ENCODE results near the gene RNF10. TPM values are rescaled to one million over a fixed set of nuclear protein-coding genes. Genes with fewer than 3 reads are reported as not detected.

Gene RNF10
- polyA plus RNA-seq, 1 donor from 2014 or later = 139 TPM

DNA sequence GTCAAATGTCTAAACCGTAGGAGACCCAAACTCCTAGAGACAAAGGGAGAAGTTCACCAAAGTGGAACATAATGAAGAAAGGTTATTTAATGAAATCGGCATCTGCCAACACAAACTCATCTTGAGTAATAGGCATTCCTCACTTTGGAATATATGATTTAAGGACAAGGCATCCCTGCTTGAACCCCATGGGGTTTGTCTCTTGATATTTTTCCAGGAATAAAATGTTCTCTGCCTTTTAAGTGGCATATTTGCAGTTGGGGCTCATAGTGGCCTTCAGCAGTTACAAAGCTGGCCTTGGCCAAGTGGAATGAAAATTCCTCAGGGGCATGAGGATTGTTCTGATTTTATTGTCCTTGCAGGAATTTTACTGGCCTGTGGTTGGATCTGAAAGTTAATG lies 40.0 kb downstream of the RNF10 start:
- no peak overlapping the region for H3K4me2 ChIP-seq (ENCODE audit: low read length)
- H3K9me3 ChIP-seq (ENCODE audit: low read length) = no peaks in the 10 kb centered on the region
- H3K27ac ChIP-seq (ENCODE audit: low read length) = no peak overlapping the region
- no peaks in the 10 kb centered on the region for H4K20me1 ChIP-seq (ENCODE audit: insufficient read depth)
- H3K9me2 ChIP-seq (ENCODE audit: insufficient read depth, low read length) = no peaks in the 10 kb centered on the region
- no peak overlapping the region for H2AFZ ChIP-seq (ENCODE audit: low read depth, low read length)
- H3K9ac ChIP-seq (ENCODE audit: low read length) = no peak overlapping the region
- no peak overlapping the region for H3K4me3 ChIP-seq (ENCODE audit: low read length)
- TF ChIP-seq MXI1 (conservative IDR thresholded peaks at IDR 0.05; ENCODE audit: poor library complexity, severe bottlenecking) (no peak), REST (IDR thresholded peaks at IDR 0.05; ENCODE audit: borderline replicate concordance) (no peak), EP300 (conservative IDR thresholded peaks at IDR 0.05; ENCODE audit: poor library complexity, severe bottlenecking) (no peak), POLR2AphosphoS5 (IDR thresholded peaks at IDR 0.05) (no peak), EZH2 (IDR thresholded peaks at IDR 0.05; ENCODE audit: borderline replicate concordance, insufficient read depth, low read length, poor library complexity, severe bottlenecking) (no peak), TAF1 (IDR thresholded peaks at IDR 0.05; ENCODE audit: low read depth) (no peak), RAD21 (conservative IDR thresholded peaks at IDR 0.05) (no peak)
- TF ChIP-seq, protein P1, sequence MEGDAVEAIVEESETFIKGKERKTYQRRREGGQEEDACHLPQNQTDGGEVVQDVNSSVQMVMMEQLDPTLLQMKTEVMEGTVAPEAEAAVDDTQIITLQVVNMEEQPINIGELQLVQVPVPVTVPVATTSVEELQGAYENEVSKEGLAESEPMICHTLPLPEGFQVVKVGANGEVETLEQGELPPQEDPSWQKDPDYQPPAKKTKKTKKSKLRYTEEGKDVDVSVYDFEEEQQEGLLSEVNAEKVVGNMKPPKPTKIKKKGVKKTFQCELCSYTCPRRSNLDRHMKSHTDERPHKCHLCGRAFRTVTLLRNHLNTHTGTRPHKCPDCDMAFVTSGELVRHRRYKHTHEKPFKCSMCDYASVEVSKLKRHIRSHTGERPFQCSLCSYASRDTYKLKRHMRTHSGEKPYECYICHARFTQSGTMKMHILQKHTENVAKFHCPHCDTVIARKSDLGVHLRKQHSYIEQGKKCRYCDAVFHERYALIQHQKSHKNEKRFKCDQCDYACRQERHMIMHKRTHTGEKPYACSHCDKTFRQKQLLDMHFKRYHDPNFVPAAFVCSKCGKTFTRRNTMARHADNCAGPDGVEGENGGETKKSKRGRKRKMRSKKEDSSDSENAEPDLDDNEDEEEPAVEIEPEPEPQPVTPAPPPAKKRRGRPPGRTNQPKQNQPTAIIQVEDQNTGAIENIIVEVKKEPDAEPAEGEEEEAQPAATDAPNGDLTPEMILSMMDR (IDR thresholded peaks at IDR 0.05; ENCODE audit: poor library complexity, severe bottlenecking) = no peak
- H3K79me2 ChIP-seq (replicated peaks; ENCODE audit: insufficient read depth, low read length) = no peaks in the 10 kb centered on the region
- H3F3A ChIP-seq (ENCODE audit: insufficient read depth, low read length, poor library complexity, severe bottlenecking) = no peaks in the 10 kb centered on the region
- no peaks in the 10 kb centered on the region for H3K27me3 ChIP-seq (ENCODE audit: insufficient read depth, low read depth, low read length)
- peaks cover 16% of the 10 kb centered on the region for H3K36me3 ChIP-seq (ENCODE audit: insufficient read depth, low read length)

- H3K4me2 ChIP-seq (ENCODE audit: low read length) = no peak overlapping the region
- TF ChIP-seq TAF1 (IDR thresholded peaks at IDR 0.05; ENCODE audit: low read depth) (no peak), REST (IDR thresholded peaks at IDR 0.05; ENCODE audit: borderline replicate concordance) (no peak), POLR2AphosphoS5 (IDR thresholded peaks at IDR 0.05) (no peak), SMC3 (conservative IDR thresholded peaks at IDR 0.05; ENCODE audit: poor library complexity) (no peak), EP300 (conservative IDR thresholded peaks at IDR 0.05; ENCODE audit: poor library complexity, severe bottlenecking) (no peak), EZH2 (IDR thresholded peaks at IDR 0.05; ENCODE audit: borderline replicate concordance, insufficient read depth, low read length, poor library complexity, severe bottlenecking) (no peak), MXI1 (conservative IDR thresholded peaks at IDR 0.05; ENCODE audit: poor library complexity, severe bottlenecking) (no peak)
- TF ChIP-seq, protein P1 (IDR thresholded peaks at IDR 0.05; ENCODE audit: poor library complexity, severe bottlenecking) = no peak
- H3F3A ChIP-seq (ENCODE audit: insufficient read depth, low read length, poor library complexity, severe bottlenecking) = no peaks in the 10 kb centered on the region
- H3K79me2 ChIP-seq (replicated peaks; ENCODE audit: insufficient read depth, low read length) = no peaks in the 10 kb centered on the region
- no peak overlapping the region for H3K9ac ChIP-seq (ENCODE audit: low read length)
- no peak overlapping the region for H2AFZ ChIP-seq (ENCODE audit: low read depth, low read length)
- H3K36me3 ChIP-seq (ENCODE audit: insufficient read depth, low read length) = peaks cover 6% of the 10 kb centered on the region
- no peaks in the 10 kb centered on the region for H3K9me3 ChIP-seq (ENCODE audit: low read length)
- H3K4me3 ChIP-seq (ENCODE audit: low read length) = no peak overlapping the region
- no peaks in the 10 kb centered on the region for H3K9me2 ChIP-seq (ENCODE audit: insufficient read depth, low read length)
- peaks cover 9% of the 10 kb centered on the region for H3K27me3 ChIP-seq (ENCODE audit: insufficient read depth, low read depth, low read length)
- no peaks in the 10 kb centered on the region for H4K20me1 ChIP-seq (ENCODE audit: insufficient read depth)
- H3K27ac ChIP-seq (ENCODE audit: low read length) = no peak overlapping the region
Measured at GRCh38 chr12:120579179-120579578, 45.0 kb downstream of the RNF10 start.

Data from neural cell (in vitro differentiated cells).